Central memory CD8-positive, alpha-beta T cell (primary cell): ENCODE results near the gene SNRPE.

ENCODE experiments used
- ATAC-seq: fragments of 150-1000 bp; cut with Tn5 transposase; replicated peaks from 2 replicates; pipeline ENCODE4 v1.10.0; 2022; ENCODE audit warnings: mild to moderate bottlenecking, moderate FRiP score, moderate number of reproducible peaks; ENCODE audit not compliant: poor library complexity, severe bottlenecking; ENCODE audit errors: extremely low read depth
- DNase-seq, 2 donors: peaks; one replicate each; pipeline ENCODE4 v3.0.0; 2021; ENCODE audit warnings: low spot score in 2 of 2
- H3K27ac Mint-ChIP-seq: one replicate; pipeline ENCODE4 v1.8.0; 2022; ENCODE audit warnings: low read depth, mild to moderate bottlenecking, moderate library complexity, mixed read lengths
- H3K27me3 Mint-ChIP-seq: one replicate; pipeline ENCODE4 v1.8.0; 2022; ENCODE audit warnings: mixed read lengths
- H3K36me3 Mint-ChIP-seq: one replicate; pipeline ENCODE4 v1.8.0; 2022; ENCODE audit warnings: mild to moderate bottlenecking, moderate library complexity, mixed read lengths; ENCODE audit not compliant: insufficient read depth
- H3K4me1 Mint-ChIP-seq: one replicate; pipeline ENCODE4 v1.8.0; 2022; ENCODE audit warnings: mixed read lengths
- H3K4me3 Mint-ChIP-seq: one replicate; pipeline ENCODE4 v1.8.0; 2022; ENCODE audit warnings: mild to moderate bottlenecking, moderate library complexity, mixed read lengths
- H3K9me3 Mint-ChIP-seq: one replicate; pipeline ENCODE4 v1.8.0; 2022; ENCODE audit warnings: mixed read lengths

SNRPE gene

DNA sequence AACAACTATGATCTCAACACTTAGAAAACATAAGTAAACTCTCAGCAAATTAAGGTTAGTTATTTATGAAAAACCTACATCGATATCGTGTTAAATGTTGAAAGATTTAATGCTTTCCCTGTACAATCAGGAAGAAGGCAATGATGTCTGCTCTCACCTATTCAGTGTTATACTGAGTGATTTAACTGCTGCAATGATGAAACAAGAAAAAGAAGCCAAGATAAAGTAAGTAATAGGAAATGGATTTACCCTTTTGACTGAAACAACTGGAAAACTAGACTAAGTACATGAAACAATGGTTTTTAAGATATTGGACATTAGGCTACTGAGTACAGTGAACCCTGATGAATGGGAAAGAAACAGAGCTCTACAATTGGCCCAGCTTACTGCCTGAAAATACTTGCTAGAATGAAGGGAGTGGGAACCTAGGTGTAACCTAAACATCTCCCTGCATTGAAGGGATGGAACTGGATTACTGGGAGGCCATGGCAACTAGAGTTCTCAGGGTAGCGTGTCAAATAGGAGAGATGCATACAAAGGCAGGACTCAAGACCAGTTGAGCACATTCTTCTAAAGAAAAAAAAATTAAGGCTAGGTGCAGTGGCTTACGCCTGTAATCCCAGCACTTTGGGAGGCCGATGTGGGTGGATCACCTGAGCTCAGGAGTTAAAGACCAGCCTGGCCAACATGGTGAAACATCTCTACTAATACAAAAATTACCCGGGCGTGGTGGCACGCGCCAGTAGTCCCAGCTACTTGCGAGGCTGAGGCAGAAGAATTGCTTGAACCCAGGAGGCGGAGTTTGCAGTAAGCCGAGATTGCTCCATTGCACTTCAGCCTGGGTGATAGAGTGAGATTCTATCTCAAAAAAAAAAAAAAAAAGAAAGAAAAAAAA is 37.3 kb downstream of the SNRPE start:
- H3K4me3 Mint-ChIP-seq: no peak overlapping the region
- H3K27me3 Mint-ChIP-seq: peaks cover 4% of the 10 kb centered on the region
- no peaks in the 10 kb centered on the region for H3K36me3 Mint-ChIP-seq
- H3K4me1 Mint-ChIP-seq: no peaks in the 10 kb centered on the region
- ATAC-seq (no peak), DNase-seq (no peak)
- H3K27ac Mint-ChIP-seq: no peak overlapping the region
- H3K9me3 Mint-ChIP-seq: peaks cover 6% of the 10 kb centered on the region

DNA sequence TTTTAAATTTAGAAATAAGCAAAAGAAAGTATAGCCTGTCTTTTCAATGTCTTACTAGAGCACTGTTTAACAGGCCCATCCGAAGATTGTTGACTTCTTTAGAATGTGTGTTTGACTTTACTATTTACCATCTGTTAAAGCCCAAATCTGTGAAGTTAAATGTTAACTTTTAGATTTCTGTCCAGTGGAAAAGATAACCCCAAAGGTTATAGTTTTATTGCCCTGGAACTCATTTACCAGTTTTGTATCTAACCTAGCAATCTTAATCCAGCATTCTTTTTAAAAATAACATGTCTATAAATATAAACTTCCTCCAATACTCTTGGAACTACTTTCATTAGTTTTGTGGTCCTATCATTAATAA is 37.9 kb downstream of the SNRPE start:
- no peak for DNase-seq
- H3K36me3 Mint-ChIP-seq: no peaks in the 10 kb centered on the region
- H3K27ac Mint-ChIP-seq: no peak overlapping the region
- no peak for ATAC-seq
- H3K4me3 Mint-ChIP-seq: no peak overlapping the region
- H3K4me1 Mint-ChIP-seq: no peaks in the 10 kb centered on the region
- peaks cover 4% of the 10 kb centered on the region for H3K9me3 Mint-ChIP-seq
- peaks cover 9% of the 10 kb centered on the region for H3K27me3 Mint-ChIP-seq

DNA sequence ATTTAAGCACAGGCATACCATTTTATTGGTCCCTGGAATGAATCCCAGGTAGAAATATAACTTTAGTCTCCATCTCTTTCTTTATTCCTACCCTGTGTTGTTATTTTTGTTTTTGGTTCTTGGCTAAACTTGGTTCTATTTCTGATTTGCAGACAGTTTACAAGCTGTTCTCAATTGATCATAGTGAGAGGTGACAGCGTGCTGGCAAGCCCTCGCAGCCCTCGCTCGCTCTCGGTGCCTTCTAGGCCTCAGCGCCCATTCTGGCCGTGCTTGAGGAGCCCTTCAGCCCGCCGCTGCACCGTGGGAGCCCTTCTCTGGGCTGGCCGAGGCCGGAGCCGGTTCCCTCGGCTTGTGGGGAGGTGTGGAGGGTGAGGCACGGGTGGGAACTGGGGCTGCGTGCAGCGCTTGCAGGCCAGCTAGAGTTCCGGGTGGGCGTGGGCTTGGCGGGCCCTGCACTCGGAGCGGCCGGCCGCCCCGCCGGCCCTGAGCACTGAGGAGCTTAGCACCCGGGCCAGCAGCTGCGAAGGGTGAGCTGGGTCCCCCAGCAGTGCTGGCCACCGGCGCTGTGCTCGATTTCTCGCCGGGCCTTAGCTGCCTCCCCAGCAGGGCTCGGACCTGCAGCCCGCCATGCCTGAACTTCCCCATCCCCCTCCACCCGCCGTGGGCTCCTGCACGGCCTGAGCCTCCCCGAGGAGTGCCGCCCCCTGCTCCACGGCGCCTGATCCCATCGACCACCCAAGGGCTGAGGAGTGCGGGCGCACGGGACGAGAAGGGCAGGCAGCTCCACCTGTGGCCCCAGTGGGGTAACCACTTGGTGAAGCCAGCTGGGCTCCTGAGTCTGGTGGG is 38.7 kb downstream of the SNRPE start:
- DNase-seq: no peak
- H3K27ac Mint-ChIP-seq: no peak overlapping the region
- no peak for ATAC-seq

DNA sequence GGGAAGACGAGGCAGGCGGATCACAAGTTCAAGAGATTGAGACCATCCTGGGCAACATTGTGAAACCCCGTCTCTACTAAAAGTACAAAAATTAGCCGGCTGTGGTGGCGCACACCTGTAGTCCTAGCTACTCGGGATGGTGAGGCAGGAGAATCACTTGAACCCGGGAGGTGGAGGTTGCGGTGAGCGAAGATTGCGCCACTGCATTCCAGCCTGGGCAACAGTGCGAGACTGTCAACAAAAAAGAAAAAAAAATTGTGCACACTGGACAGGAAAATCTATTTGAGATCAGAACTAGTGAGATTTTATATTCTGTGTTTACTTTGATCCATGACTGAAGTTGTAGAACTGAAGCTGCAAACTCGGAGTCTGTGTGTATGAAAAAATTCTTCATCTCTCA is 40.2 kb downstream of the SNRPE start:
- ATAC-seq: no peak
- H3K36me3 Mint-ChIP-seq: no peaks in the 10 kb centered on the region
- no peak for DNase-seq
- no peak overlapping the region for H3K4me3 Mint-ChIP-seq
- H3K27me3 Mint-ChIP-seq: peaks cover 20% of the 10 kb centered on the region
- H3K9me3 Mint-ChIP-seq: no peaks in the 10 kb centered on the region
- no peaks in the 10 kb centered on the region for H3K4me1 Mint-ChIP-seq
- H3K27ac Mint-ChIP-seq: no peak overlapping the region

More for the DNA sequence above, 38.7 kb downstream of the SNRPE start:
- Mint-ChIP-seq H3K4me3 (no peak overlapping the region), H3K36me3 (no peaks in the 10 kb centered on the region), H3K4me1 (no peaks in the 10 kb centered on the region), H3K9me3 (no peaks in the 10 kb centered on the region), H3K27me3 (peaks cover 9% of the 10 kb centered on the region)

DNA sequence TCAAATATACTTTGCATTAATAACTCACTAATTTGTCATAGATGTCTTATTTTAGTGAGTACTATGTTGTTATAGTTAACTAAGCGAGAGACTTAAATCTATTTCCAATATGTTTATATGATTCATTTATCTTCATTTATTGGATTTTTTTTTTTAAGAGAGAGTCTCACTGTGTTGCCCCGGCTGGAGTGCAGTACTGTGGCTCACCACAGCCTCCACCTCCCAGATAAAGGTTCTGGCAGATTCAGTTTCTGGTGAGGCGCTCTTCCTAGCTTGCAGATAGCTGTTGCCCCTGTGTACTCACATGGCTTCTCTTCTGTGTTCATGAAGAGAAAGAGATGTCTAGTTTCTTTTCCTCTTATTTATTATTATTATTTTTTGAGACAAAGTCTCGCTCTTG is 43.9 kb downstream of the SNRPE start:
- no peak overlapping the region for H3K4me3 Mint-ChIP-seq
- H3K9me3 Mint-ChIP-seq: no peaks in the 10 kb centered on the region
- H3K27ac Mint-ChIP-seq: no peak overlapping the region
- H3K36me3 Mint-ChIP-seq: no peaks in the 10 kb centered on the region
- DNase-seq (no peak), ATAC-seq (no peak)
- H3K4me1 Mint-ChIP-seq: no peaks in the 10 kb centered on the region
- H3K27me3 Mint-ChIP-seq: peaks cover 20% of the 10 kb centered on the region

DNA sequence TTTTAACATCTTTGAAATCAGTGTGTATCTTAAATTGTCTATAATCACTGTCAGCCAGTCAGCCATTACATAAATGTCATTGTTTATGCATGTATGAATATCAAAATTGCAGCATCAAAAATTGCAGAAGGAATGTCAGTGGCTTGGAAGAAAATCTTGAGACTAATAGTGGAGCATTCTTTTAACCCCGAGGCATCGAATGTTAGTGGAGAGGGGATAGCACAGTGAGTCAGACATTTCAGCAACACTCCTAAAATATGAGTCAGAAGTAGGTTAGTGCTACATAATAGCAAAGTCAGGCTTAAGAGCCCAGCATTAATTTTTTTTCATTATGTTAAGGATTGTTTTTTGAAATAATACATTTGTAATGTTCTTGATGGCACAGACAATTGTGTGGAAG is 45.5 kb downstream of the SNRPE start:
- no peak for ATAC-seq
- Mint-ChIP-seq H3K4me3 (no peak overlapping the region), H3K27ac (no peak overlapping the region), H3K27me3 (peaks cover 24% of the 10 kb centered on the region), H3K9me3 (no peaks in the 10 kb centered on the region), H3K36me3 (peaks cover 1% of the 10 kb centered on the region), H3K4me1 (no peaks in the 10 kb centered on the region)
- no peak for DNase-seq

DNA sequence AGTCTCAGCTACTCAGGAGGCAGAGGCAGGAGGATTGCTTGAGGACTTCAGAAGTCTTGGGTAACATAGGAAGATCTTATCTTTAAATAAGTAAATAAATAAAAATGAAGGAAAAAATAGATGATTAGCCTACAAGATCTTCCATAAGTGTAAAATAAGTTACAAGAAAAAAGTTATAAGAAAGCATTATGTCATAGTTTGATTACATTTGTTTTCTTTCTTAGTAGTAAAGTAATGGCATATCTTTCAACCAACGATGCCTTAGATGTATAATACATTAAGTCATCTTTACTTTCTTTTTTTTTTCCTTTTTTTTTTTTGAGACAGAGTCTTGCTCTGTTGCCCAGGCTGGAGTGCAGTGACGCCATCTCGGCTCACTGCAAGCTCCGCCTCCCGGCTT is 46.5 kb downstream of the SNRPE start:
- no peak overlapping the region for H3K27ac Mint-ChIP-seq
- peaks cover 27% of the 10 kb centered on the region for H3K27me3 Mint-ChIP-seq
- no peak for DNase-seq
- no peak for ATAC-seq
- peaks cover 1% of the 10 kb centered on the region for H3K36me3 Mint-ChIP-seq
- H3K9me3 Mint-ChIP-seq: no peaks in the 10 kb centered on the region
- H3K4me1 Mint-ChIP-seq: no peaks in the 10 kb centered on the region
- no peak overlapping the region for H3K4me3 Mint-ChIP-seq

DNA sequence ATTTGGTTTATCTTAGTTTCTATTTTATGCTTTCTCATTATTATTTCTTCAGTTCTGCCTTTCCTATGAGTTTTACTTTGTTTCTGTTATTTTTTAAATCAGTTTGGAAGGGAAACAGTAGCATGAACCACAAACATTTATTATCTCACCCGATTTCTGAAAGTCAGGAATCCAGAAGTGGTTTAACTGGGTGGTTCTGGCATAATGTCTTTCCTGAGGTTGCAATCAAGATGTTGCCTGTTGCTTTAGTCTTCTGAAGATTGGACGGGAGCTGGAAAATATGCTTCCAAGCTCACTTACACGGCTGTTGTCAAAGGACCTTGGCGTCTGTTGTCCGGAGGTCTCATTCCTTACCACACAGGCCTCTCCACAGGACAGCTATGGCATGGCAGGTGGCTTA is 50.4 kb downstream of the SNRPE start:
- H3K27me3 Mint-ChIP-seq: peaks cover 7% of the 10 kb centered on the region
- no peaks in the 10 kb centered on the region for H3K9me3 Mint-ChIP-seq
- peaks cover 1% of the 10 kb centered on the region for H3K36me3 Mint-ChIP-seq
- DNase-seq (no peak), ATAC-seq (no peak)
- H3K4me1 Mint-ChIP-seq: no peaks in the 10 kb centered on the region
- no peak overlapping the region for H3K4me3 Mint-ChIP-seq
- no peak overlapping the region for H3K27ac Mint-ChIP-seq

DNA sequence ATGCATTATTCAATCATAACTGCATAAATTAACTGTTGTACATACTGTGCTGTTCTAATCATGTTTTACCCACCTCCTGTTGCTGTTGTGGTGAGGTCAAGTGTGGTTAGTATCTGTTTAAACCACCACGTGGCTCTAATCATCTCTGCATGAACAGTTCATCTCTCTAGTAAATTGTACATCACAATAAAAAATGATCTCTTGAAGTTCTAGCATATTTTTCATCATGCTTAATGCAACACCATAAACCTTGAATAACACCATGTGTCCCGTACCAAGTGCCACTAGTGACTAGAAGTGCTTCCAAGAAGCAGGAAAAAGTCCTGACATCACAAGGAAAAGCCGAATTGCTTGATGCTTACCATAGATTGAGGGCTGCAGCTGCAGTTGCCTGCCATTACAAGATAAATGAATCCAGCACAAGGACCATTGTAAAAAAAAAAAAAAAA is 51.7 kb downstream of the SNRPE start:
- DNase-seq (no peak), ATAC-seq (no peak)
- H3K9me3 Mint-ChIP-seq: no peaks in the 10 kb centered on the region
- H3K4me1 Mint-ChIP-seq: no peaks in the 10 kb centered on the region
- H3K36me3 Mint-ChIP-seq: peaks cover 1% of the 10 kb centered on the region
- H3K27me3 Mint-ChIP-seq: peaks cover 7% of the 10 kb centered on the region
- H3K27ac Mint-ChIP-seq: no peak overlapping the region
- H3K4me3 Mint-ChIP-seq: no peak overlapping the region

DNA sequence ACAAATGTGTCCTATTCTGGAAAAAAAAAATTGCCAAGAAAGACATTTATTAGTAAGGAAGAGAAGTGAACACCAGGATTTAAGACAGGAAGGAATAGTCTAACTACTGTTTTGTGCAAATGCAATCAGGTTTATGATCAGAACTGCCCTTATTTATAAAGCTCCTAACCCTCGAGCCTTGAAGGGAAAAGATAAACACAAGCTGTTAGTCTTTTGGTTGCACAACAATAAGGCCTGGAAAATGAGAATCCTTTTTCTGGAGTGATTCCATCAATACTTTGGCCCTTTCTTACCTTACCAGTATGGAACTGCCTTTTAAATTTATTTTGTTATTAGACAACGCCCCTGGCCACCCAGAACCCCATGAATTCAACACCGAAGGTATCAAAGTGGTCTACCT is 52.9 kb downstream of the SNRPE start:
- Mint-ChIP-seq H3K4me1 (no peaks in the 10 kb centered on the region), H3K4me3 (no peak overlapping the region), H3K36me3 (peaks cover 1% of the 10 kb centered on the region), H3K27ac (no peak overlapping the region), H3K27me3 (peaks cover 7% of the 10 kb centered on the region), H3K9me3 (no peaks in the 10 kb centered on the region)
- ATAC-seq (no peak), DNase-seq (no peak)

DNA sequence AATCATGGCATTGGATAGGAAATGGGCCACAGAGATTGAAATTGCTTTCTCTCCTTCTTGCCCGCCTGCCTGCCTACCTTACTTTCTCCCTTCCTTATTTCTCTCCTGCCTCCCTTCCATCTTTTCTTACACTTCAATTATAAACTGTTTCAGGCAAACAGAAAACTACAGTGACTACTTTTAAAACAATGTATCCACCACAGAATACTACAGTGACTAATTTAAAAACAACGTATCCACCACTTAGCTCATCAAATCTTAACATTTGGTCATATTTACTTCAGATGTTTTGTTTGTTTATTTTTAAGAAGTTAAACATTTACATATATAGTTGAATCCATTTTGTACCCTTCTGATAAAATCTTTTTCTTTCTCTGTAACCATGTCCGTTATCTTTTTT is 54.4 kb downstream of the SNRPE start:
- Mint-ChIP-seq H3K4me3 (no peak overlapping the region), H3K27ac (no peak overlapping the region), H3K9me3 (no peaks in the 10 kb centered on the region), H3K36me3 (peaks cover 1% of the 10 kb centered on the region), H3K27me3 (peaks cover 7% of the 10 kb centered on the region), H3K4me1 (no peaks in the 10 kb centered on the region)
- ATAC-seq: no peak
- no peak for DNase-seq

DNA sequence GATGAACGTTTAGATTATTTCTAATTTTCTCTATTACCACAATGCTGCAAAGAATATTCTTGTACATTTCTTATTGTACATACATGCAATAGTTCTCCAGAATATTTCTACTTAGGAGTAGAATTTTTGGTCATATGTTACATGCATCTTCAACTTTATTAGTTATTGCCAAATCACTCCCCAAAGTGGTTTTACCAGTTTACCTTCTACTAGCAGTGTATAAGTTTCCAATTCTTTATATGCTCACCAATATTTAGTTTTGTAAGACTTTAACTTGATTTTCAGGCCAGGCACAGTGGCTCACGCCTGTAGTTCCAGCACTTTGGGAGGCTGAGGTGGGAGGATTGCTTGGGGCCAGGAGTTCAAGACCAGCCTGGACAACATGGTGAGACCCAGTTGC is 55.4 kb downstream of the SNRPE start:
- H3K9me3 Mint-ChIP-seq: no peaks in the 10 kb centered on the region
- no peak overlapping the region for H3K4me3 Mint-ChIP-seq
- no peaks in the 10 kb centered on the region for H3K4me1 Mint-ChIP-seq
- no peak for ATAC-seq
- H3K36me3 Mint-ChIP-seq: no peaks in the 10 kb centered on the region
- no peak for DNase-seq
- no peak overlapping the region for H3K27ac Mint-ChIP-seq
- H3K27me3 Mint-ChIP-seq: peaks cover 4% of the 10 kb centered on the region
